Left hindlimb (tissue), 1 donor: ENCODE measurements around the gene MBD3L5.
"Not testable (repeated sequence)": the region's sequence is repeated elsewhere in the genome, so short reads cannot be mapped to it uniquely, and the experiment has no call there.

Source experiments
- DNase-seq: peaks from one replicate; pipeline ENCODE4 v3.0.0-alpha.2; 2018

MBD3L5 gene

GRCh38 chr19:7054635-7055368 is 24.4 kb downstream of the MBD3L5 start:
- DNase-seq: not testable (repeated sequence)

- not testable (repeated sequence) for DNase-seq
These were observed 25.3 kb downstream of the MBD3L5 start for GRCh38 chr19:7055679-7056078.

GRCh38 chr19:7056371-7056770 is 26.0 kb downstream of the MBD3L5 start:
- DNase-seq: not testable (repeated sequence)

- not testable (repeated sequence) for DNase-seq
These were observed 28.2 kb downstream of the MBD3L5 start, which contains the start of gene MBD3L3 for GRCh38 chr19:7058576-7058975. TSS of gene MBD3L3 (minus strand) at chr19:7058676. CDS start at chr19:7058605, 71 bp downstream.

- not testable (repeated sequence) for DNase-seq
These were observed 29.6 kb downstream of the MBD3L5 start for GRCh38 chr19:7059977-7060376.

GRCh38 chr19:7063339-7063738 is 33.0 kb downstream of the MBD3L5 start:
- DNase-seq: no peak

- DNase-seq: no peak
These were observed 33.5 kb downstream of the MBD3L5 start for GRCh38 chr19:7063764-7064418.

- DNase-seq: not testable (repeated sequence)
These were observed 36.7 kb downstream of the MBD3L5 start for GRCh38 chr19:7067122-7067521.

GRCh38 chr19:7067716-7068115 is 37.3 kb downstream of the MBD3L5 start:
- no peak for DNase-seq

GRCh38 chr19:7068599-7068998 is 38.2 kb downstream of the MBD3L5 start:
- no peak for DNase-seq

GRCh38 chr19:7069042-7069903 is 38.9 kb downstream of the MBD3L5 start, which contains the start of gene ZNF557:
TSS of gene ZNF557 (plus strand) at chr19:7069703. CDS start at chr19:7075075, 5,372 bp downstream.
- peak; percentile 99 for DNase-seq

- no peak for DNase-seq
These were observed 39.5 kb downstream of the MBD3L5 start for GRCh38 chr19:7069904-7070226.

- no peak for DNase-seq
These were observed 42.2 kb downstream of the MBD3L5 start for GRCh38 chr19:7072541-7072940.

GRCh38 chr19:7074705-7075282 is 44.4 kb downstream of the MBD3L5 start:
- no peak for DNase-seq

- no peak for DNase-seq
These were observed 45.8 kb downstream of the MBD3L5 start for GRCh38 chr19:7076151-7076550.

- no peak for DNase-seq
These were observed 47.6 kb downstream of the MBD3L5 start for GRCh38 chr19:7078008-7078407.
